SK-MEL-5 (cell line): ENCODE results near the gene BCAS3. TPM values are rescaled to one million over a fixed set of nuclear protein-coding genes. Genes with fewer than 3 reads are reported as not detected.
"Not testable (repeated sequence)": the region's sequence is repeated elsewhere in the genome, so short reads cannot be mapped to it uniquely, and the experiment has no call there.

ENCODE experiments used
- DNase-seq: peaks from one replicate; pipeline ENCODE4 v3.0.0-alpha.2; 2016; ENCODE audit warnings: low read depth, low spot score
- in situ Hi-C: cut with HindIII; loops from 2 replicates; pipeline ENCODE4 v1.10.0; 2016; ENCODE audit warnings: low sequenced_read_pairs, high pct_unique_total_duplicates, low pct_unique_long_range_greater_than_20kb
- total RNA-seq: library from RNA; depleted of rRNA; stranded (reverse); fragments of >200 nt; shearing (Covaris generic); gene quantifications from 2 replicates; pipeline ENCODE4 v1.2.3, GENCODE V29; 2014

Gene BCAS3
- total RNA-seq, 1 experiment from 2014 or later = 31.6 TPM

GRCh38 chr17:61359513-61359912 lies 681.9 kb downstream of the BCAS3 start:
- DNase-seq, in situ Hi-C loops: not testable (repeated sequence)

- in situ Hi-C loops = no loop called here
- DNase-seq = no peak
Measured at GRCh38 chr17:61360318-61360943, 682.8 kb downstream of the BCAS3 start.

DNA sequence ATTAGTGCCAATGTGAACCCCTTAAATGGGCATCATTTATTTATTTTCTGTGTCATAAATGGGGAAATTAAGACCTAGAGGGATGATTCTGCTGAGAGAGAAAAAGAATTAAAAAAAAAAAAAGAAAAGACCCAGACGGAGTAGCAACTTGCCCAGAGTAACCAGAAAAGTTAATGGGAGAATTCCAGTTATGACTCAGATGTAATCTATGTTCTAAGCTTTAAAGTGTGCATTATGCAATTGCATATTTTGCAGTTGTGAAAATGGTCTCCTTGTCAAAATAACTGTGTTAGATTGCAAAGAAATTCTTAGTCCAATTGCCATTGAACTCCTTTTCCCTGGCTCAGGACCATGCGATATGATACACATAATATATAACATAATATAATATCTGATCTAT lies 683.4 kb downstream of the BCAS3 start:
- no peak for DNase-seq
- in situ Hi-C loops = no loop called here

DNA sequence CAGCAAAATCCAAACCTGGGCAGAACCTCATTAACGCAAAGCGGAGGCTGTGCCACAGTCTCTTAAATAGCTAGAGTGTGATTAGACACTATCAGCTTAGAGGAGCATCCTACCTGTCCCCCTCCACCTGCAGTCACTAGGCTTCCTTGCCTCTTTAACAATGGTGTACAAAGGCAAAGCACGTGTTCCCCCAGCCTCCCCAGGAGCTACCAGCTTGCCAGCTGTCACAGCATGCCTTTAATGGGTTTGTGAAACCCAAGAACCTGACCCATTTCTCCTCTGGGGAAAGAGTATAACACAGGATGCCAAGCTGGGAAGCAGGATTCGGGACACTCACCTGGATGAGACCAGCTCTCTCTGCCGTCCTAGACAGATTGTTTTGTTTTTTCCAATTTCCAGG lies 684.7 kb downstream of the BCAS3 start:
- no peak for DNase-seq
- in situ Hi-C loops = no loop called here

DNA sequence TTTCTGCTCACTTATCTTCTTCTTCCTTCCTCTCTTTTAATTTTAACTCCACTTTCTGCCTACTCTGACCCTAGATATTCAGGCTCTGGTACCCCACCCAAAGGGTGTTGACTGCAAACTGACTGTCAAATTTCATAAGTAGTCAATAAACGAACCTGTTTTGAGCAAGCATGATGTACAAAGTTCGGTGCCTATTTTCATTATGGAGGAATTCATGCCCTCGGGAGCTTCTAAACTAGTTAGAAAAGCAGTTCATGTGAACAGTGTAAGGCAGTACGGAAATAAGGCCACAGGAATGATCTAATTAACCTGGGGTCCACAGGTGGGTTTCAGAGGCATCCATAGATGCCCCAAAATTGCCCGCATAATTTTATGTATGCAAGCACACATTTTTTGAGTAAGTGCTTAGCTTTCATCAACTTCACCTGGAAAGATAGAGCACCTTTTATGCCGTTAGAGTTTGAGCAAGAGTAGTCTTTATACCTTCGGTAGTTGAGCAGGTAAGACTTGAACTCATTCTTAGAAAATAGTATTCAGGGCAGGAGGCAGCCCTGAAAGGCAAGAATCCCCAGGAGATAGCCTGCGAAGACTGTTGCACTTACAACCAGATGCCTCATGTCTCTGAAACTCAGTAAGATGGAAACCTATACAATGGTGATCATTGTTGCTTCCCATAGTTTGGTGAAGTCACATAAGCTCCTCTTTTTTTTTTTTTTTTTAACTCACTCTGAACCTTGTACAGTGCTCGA lies 685.4 kb downstream of the BCAS3 start:
- peak; percentile 86 for DNase-seq
- in situ Hi-C loops = no loop called here

DNA sequence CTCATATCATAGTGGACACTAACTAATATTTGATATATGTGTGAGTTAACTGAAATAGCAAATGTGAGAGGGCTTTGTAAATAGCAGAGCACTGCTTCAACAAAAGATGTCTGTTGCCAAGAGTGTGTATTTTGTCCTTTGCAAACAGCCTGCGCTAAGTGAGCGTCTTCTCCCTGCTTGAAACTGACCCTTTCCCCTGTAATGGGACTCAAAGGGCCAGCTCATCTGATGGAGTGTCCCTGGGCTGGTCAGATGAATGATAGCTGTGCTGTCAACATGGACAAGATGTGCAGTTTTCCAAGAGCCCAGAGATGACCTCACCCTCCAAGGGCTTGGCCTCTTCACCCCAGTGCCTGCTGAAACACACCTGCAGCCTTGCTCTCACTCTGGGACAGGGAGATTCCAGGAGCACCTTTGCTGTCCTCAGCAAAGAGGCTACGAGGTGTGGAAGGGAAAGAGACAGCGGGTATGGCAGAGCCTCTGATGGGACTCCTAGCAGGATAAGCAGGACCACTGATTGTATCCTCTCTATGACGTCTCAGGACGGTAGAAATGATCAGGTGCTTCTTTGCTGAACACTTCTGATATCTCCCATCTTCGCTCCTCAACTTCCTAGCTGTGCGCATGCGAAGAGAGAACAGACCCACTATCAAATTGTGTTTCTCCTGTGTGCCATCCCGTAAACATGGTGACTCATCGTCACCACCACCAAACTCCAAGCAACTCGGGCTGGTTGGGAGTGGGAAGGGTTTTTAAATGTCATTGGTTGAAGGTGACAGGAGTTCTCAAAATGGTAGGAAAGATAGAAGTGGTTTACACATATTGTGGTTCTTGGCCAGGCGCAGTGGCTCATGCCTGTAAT lies 686.2 kb downstream of the BCAS3 start:
- DNase-seq = no peak

GRCh38 chr17:61364463-61364846 lies 686.8 kb downstream of the BCAS3 start:
- in situ Hi-C loops = no loop called here
- DNase-seq = no peak

More for the DNA sequence above, 686.2 kb downstream of the BCAS3 start:
- in situ Hi-C loops = no loop called here

DNA sequence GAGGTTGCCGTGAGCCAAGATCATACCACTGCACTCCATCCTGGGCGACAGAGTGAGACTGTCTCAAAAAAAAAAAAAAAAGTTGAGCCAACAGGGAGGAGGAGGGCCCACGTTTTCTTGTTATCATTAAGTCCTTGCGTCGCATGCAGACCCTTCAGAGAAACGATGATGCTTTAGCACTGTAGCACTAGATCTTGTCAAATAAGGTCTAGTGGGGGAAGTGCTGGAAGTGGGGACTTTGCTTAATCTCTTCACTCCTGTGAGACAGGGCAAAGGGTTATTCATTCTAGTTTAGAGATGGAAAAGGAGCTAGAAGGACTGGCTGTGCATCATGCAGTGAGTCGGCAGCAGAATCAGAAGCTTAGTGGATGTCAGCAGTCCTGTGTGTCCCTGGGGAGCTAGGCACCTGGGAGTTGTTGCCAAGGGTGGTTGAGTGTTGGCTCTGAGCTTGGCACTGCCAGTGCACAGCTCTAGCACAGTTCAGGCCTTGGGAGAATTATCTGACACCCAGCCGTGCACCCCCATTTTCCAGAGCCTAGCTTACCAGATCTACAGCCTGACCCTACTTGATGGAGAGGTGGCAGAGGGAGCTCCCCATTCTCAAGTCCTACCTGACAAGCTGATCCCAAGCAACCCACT lies 688.5 kb downstream of the BCAS3 start:
- DNase-seq = no peak
- in situ Hi-C loops = no loop called here

- in situ Hi-C loops = no loop called here
- DNase-seq = no peak
Measured at GRCh38 chr17:61366715-61367413, 689.2 kb downstream of the BCAS3 start.

GRCh38 chr17:61368049-61368831 lies 690.6 kb downstream of the BCAS3 start:
- no peak for DNase-seq
- in situ Hi-C loops = no loop called here

GRCh38 chr17:61368832-61369450 lies 691.3 kb downstream of the BCAS3 start:
- no peak for DNase-seq
- in situ Hi-C loops = no loop called here

DNA sequence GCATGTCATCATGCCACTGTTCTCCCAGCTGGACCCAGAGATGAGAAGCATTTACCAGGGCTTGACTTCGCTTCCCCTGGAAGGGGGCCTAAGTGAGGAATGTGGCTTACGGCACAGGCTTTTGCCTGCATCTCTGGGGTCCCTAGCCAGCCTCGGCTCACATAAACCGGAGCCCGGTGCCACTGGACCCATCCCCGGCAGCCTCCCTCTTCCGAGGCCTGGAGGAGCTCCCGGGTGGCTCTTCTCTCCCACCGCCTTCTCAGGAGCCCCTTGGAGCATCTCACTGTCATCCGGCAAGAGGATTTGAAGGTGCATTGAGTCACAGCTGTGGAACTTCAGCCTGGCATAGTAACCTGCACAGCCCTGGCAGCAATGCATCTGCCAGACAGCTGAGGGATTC lies 692.1 kb downstream of the BCAS3 start:
- DNase-seq = no peak
- in situ Hi-C loops = no loop called here

DNA sequence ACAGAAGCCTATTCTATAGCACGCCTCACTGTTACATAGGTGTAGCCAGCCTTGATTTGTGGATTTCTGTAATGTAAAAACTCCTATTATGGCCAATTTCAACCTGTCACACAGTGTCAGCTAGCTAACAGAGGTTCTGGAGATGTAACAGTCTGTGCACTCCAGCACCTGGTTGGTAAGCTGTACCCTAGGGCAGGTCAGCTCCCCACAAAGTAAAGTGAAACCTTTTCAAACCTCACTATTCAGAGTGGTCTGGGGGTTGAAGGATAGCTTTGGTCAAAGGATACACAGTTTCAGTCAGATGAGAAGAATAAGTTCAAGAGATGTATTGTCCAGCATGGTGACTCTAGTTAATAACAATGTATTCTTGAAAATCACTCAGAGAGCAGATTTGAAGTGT lies 693.5 kb downstream of the BCAS3 start:
- in situ Hi-C loops = no loop called here
- no peak for DNase-seq

DNA sequence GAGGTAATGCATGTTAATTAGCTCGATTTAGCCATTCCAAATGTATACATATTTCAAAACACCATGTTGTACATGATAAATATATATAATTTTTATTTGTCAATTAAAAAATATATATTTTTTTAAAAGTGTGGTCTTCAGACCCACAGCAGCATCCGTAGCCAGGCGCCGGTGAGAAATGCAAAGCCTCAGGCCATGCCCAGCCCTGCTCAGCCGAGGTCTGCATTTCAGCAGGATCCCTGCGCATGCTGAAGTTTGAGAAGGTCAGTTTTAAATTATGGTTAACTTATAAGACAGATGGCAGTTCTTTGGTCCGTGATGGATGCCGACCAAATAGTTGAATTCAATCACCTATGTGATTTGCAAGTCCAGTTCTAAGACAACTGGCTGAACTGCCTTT lies 694.0 kb downstream of the BCAS3 start:
- no peak for DNase-seq
- in situ Hi-C loops = no loop called here

DNA sequence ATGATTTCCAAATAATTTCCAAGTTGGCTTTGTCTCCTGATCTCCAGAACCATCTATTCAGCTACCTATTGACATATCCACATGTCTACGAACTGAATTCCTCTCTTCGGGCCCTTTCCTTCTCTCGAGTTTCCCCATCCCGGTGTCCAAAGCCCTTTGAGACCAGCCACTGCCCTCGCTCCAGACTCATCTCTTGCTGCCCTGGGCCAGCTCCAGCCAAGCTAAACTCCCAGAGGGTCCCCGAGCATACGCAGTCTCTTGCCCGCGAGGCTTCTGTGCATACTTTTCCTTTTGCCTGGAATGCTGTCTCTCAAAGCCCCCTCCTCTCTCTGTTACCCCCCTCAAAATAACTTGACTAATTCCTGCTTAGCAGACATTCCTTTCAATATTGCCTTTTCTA lies 694.8 kb downstream of the BCAS3 start:
- no peak for DNase-seq
- in situ Hi-C loops = no loop called here
